ENCODE results near the gene MYO1D. TPM values are rescaled to one million over a fixed set of nuclear protein-coding genes. Genes with fewer than 3 reads are reported as not detected.
A peak's percentile ranks its signal among the peaks of the same experiment; 100 is the strongest.

Gene MYO1D
- total RNA-seq, 1 donor from 2014 or later, result 11.9 TPM

GRCh38 chr17:32464374-32464773 is 412.6 kb downstream of the MYO1D start:
- Mint-ChIP-seq H3K9me3 (no peaks in the 10 kb centered on the region), H3K4me1 (no peaks in the 10 kb centered on the region), H3K36me3 (ENCODE audit: low read depth) (peaks cover 24% of the 10 kb centered on the region), H3K27me3 (ENCODE audit: low read depth) (no peaks in the 10 kb centered on the region), H3K4me3 (no peak overlapping the region), H3K27ac (ENCODE audit: unreplicated experiment) (no peak overlapping the region)
- no peak for TF ChIP-seq CTCF (conservative IDR thresholded peaks at IDR 0.05)
- no peak for DNase-seq (ENCODE audit: low read depth, low spot score)

DNA sequence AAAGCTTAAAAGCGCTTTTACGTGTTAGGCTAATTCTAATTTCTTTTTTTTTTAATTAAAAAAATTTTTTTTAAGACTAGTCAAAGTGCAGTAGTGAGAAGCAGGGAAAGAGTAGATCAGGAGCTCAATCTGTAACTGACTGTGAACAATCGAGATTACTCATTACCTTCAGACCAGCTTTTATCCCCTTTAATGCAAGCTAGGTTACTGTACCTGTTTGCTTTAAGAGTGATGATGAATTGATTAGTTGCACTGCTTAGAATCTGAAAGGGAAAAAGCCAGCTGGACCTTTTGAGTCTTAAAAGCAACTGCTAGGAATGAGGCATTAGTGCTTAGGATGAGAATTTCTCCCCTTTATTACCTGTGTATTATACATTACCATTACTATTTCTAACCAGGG is 413.6 kb downstream of the MYO1D start:
- Mint-ChIP-seq H3K4me3 (no peak overlapping the region), H3K9me3 (no peaks in the 10 kb centered on the region), H3K36me3 (ENCODE audit: low read depth) (peaks cover 26% of the 10 kb centered on the region), H3K4me1 (no peaks in the 10 kb centered on the region), H3K27me3 (ENCODE audit: low read depth) (no peaks in the 10 kb centered on the region), H3K27ac (ENCODE audit: unreplicated experiment) (no peak overlapping the region)
- DNase-seq (ENCODE audit: low read depth, low spot score), result no peak
- TF ChIP-seq CTCF (conservative IDR thresholded peaks at IDR 0.05), result no peak

GRCh38 chr17:32461853-32462617 is 414.9 kb downstream of the MYO1D start:
- no peak overlapping the region for H3K4me3 Mint-ChIP-seq
- H3K27me3 Mint-ChIP-seq (ENCODE audit: low read depth), result no peaks in the 10 kb centered on the region
- no peak overlapping the region for H3K27ac Mint-ChIP-seq (ENCODE audit: unreplicated experiment)
- no peaks in the 10 kb centered on the region for H3K9me3 Mint-ChIP-seq
- no peaks in the 10 kb centered on the region for H3K4me1 Mint-ChIP-seq
- H3K36me3 Mint-ChIP-seq (ENCODE audit: low read depth), result peaks cover 19% of the 10 kb centered on the region
- TF ChIP-seq CTCF (conservative IDR thresholded peaks at IDR 0.05), result peak; percentile 73
- DNase-seq (ENCODE audit: low read depth, low spot score), result peak; percentile 63

GRCh38 chr17:32461498-32461852 is 415.4 kb downstream of the MYO1D start:
- no peak overlapping the region for H3K4me3 Mint-ChIP-seq
- no peak for DNase-seq (ENCODE audit: low read depth, low spot score)
- H3K27me3 Mint-ChIP-seq (ENCODE audit: low read depth), result no peaks in the 10 kb centered on the region
- H3K4me1 Mint-ChIP-seq, result no peaks in the 10 kb centered on the region
- no peak overlapping the region for H3K27ac Mint-ChIP-seq (ENCODE audit: unreplicated experiment)
- H3K9me3 Mint-ChIP-seq, result no peaks in the 10 kb centered on the region
- H3K36me3 Mint-ChIP-seq (ENCODE audit: low read depth), result peaks cover 19% of the 10 kb centered on the region
- no peak for TF ChIP-seq CTCF (conservative IDR thresholded peaks at IDR 0.05)

- Mint-ChIP-seq H3K4me3 (no peak overlapping the region), H3K27me3 (ENCODE audit: low read depth) (no peaks in the 10 kb centered on the region), H3K4me1 (no peaks in the 10 kb centered on the region), H3K27ac (ENCODE audit: unreplicated experiment) (no peak overlapping the region), H3K9me3 (no peaks in the 10 kb centered on the region), H3K36me3 (ENCODE audit: low read depth) (peaks cover 18% of the 10 kb centered on the region)
- DNase-seq (ENCODE audit: low read depth, low spot score), result no peak
- no peak for TF ChIP-seq CTCF (conservative IDR thresholded peaks at IDR 0.05)
Measured at GRCh38 chr17:32460054-32460453, 416.9 kb downstream of the MYO1D start.
